ENCODE results near the gene FAM110D.

FAM110D gene

DNA sequence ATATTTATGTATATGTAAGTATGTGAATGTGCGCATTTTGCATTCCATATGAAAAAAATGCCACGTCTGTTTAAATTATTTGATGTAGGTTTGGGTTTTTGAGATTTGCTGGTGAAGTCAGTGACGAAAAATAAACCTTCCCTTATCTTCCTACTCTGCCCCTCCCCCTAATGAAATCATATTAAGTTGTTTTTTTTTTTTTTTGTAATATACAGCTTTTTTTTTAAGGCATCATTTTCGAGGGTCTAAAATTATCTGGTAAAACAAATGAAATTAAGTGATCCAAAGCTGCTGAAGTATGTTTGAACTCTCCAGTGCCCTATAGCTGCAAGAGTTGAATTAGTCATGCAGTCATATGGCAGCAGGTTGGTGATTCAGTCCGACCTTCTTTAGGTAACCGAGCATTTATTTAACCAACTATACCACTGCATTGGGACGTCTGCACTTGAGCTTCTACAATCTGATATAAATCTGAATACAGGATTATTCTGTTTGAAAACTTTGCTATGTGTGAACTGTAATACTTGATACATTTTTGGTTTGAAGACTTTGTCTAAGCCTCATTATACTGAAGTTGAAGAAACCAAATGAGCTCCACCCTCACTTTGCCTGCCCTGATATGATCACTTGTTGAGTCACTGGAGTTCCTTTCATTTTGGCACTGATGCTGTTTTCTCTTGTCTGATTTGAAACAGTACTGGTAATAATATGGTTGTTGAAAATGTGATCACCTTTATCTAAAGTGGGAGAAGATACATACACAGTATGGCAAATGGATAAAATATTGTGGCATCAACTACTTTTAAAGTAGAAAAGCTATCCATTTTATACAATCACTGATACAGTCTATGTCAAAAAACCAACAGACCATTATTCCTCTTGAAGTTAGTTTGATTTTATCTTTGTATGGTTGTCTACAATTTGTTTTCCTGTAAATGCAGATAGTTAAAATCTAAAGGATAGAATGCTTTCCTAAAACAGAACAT lies 35.6 kb upstream of the FAM110D start:
- WGBS, result 72% methylated on average over 6 of the region's 7 CpGs
- H3K27ac ChIP-seq (ENCODE audit: low read depth, low read length), result no peak overlapping the region
- no peak overlapping the region for H3K9ac ChIP-seq (ENCODE audit: low read depth, low read length)
- H3K9me3 ChIP-seq (ENCODE audit: insufficient read depth, low read depth, low read length), result no peaks in the 10 kb centered on the region
- no peak overlapping the region for H3K4me3 ChIP-seq (ENCODE audit: low read length)
- H3K27me3 ChIP-seq (ENCODE audit: insufficient read depth, low read length), result no peaks in the 10 kb centered on the region
- H3K36me3 ChIP-seq (ENCODE audit: insufficient read depth, low read length), result peaks cover 12% of the 10 kb centered on the region
- peaks cover 12% of the 10 kb centered on the region for H3K4me1 ChIP-seq (ENCODE audit: insufficient read depth, low read length)

GRCh38 chr1:26124418-26125331 lies 34.2 kb upstream of the FAM110D start:
- Histone ChIP-seq H3K4me1 (ENCODE audit: insufficient read depth, low read length) (peaks cover 12% of the 10 kb centered on the region), H3K27me3 (ENCODE audit: insufficient read depth, low read length) (no peaks in the 10 kb centered on the region), H3K36me3 (ENCODE audit: insufficient read depth, low read length) (peaks cover 5% of the 10 kb centered on the region; the same call in 1 of the 2 replicates), H3K4me3 (ENCODE audit: low read length) (no peak overlapping the region), H3K9ac (ENCODE audit: low read depth, low read length) (no peak overlapping the region), H3K27ac (ENCODE audit: low read depth, low read length) (no peak overlapping the region), H3K9me3 (ENCODE audit: insufficient read depth, low read depth, low read length) (no peaks in the 10 kb centered on the region)
- 93% methylated on average over 3 of the region's 4 CpGs for WGBS

- peaks cover 4% of the 10 kb centered on the region; the same call in 1 of the 2 replicates for H3K36me3 ChIP-seq (ENCODE audit: insufficient read depth, low read length)
- no peaks in the 10 kb centered on the region for H3K9me3 ChIP-seq (ENCODE audit: insufficient read depth, low read depth, low read length)
- no peak overlapping the region for H3K27ac ChIP-seq (ENCODE audit: low read depth, low read length)
- H3K4me1 ChIP-seq (ENCODE audit: insufficient read depth, low read length), result peaks cover 12% of the 10 kb centered on the region
- no peaks in the 10 kb centered on the region for H3K27me3 ChIP-seq (ENCODE audit: insufficient read depth, low read length)
- no peak overlapping the region for H3K4me3 ChIP-seq (ENCODE audit: low read length)
- H3K9ac ChIP-seq (ENCODE audit: low read depth, low read length), result no peak overlapping the region
Measured at GRCh38 chr1:26125382-26125781, 33.5 kb upstream of the FAM110D start.

- no peak overlapping the region for H3K27ac ChIP-seq (ENCODE audit: low read depth, low read length)
- no peak overlapping the region for H3K4me3 ChIP-seq (ENCODE audit: low read length)
- WGBS, result 100% methylated on average over 1 of the region's 1 CpG
- peaks cover 12% of the 10 kb centered on the region for H3K4me1 ChIP-seq (ENCODE audit: insufficient read depth, low read length)
- H3K9me3 ChIP-seq (ENCODE audit: insufficient read depth, low read depth, low read length), result no peaks in the 10 kb centered on the region
- H3K36me3 ChIP-seq (ENCODE audit: insufficient read depth, low read length), result peaks cover 2% of the 10 kb centered on the region; the same call in 1 of the 2 replicates
- H3K27me3 ChIP-seq (ENCODE audit: insufficient read depth, low read length), result no peaks in the 10 kb centered on the region
- no peak overlapping the region for H3K9ac ChIP-seq (ENCODE audit: low read depth, low read length)
Measured at GRCh38 chr1:26125946-26126320, 32.9 kb upstream of the FAM110D start.

- H3K9ac ChIP-seq (ENCODE audit: low read depth, low read length), result no peak overlapping the region
- WGBS, result 80% methylated on average over 6 of the region's 9 CpGs
- no peak overlapping the region for H3K27ac ChIP-seq (ENCODE audit: low read depth, low read length)
- no peak overlapping the region for H3K4me3 ChIP-seq (ENCODE audit: low read length)
- no peaks in the 10 kb centered on the region for H3K27me3 ChIP-seq (ENCODE audit: insufficient read depth, low read length)
- H3K36me3 ChIP-seq (ENCODE audit: insufficient read depth, low read length), result peaks cover 2% of the 10 kb centered on the region; the same call in 1 of the 2 replicates
- no peaks in the 10 kb centered on the region for H3K9me3 ChIP-seq (ENCODE audit: insufficient read depth, low read depth, low read length)
- H3K4me1 ChIP-seq (ENCODE audit: insufficient read depth, low read length), result peaks cover 12% of the 10 kb centered on the region
Measured at GRCh38 chr1:26126321-26127084, 32.4 kb upstream of the FAM110D start.

DNA sequence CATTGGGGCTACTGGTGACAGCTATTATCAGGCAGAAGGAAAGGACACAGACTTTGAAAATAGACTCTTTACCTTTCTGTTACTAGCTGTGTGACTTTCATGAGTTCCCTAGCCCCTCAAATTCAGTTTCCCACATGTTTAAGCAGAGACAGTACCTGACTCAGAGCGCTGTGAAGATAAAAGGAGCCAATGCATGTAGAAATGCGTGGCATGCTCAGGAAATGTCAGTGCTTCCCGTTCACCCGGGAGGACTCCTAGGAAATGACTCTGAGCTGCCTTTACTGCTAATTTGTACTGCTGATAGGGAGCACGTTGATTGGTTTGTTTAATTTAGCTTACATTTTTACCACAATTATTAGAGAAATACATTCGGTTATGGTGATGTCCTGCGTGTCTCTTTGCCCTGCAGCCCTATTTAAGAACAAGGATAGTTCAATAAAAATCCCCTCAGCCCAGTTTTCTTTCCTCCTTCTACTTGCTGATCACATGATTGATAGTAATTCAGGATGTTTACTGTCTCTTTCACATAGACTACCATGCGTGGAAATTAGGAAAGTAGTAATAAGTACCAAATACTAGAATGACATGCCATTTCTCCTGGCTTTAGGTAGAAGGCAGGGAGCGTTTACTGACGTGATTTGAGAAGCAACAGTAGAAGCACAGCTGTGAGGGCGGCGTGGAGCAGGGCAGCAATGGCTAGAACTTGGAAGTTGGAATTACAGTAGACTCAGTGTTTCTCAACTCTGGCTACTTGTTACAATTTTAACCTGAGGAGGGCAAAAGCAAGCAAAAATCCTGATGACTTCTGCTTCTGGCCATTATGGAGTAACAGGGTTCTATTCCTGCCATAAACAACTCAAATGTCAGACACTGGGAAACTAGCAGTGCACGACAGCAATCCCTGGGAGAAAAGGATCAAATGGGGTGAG lies 31.4 kb upstream of the FAM110D start:
- H3K27me3 ChIP-seq (ENCODE audit: insufficient read depth, low read length), result no peaks in the 10 kb centered on the region
- H3K36me3 ChIP-seq (ENCODE audit: insufficient read depth, low read length), result 0 out of 2 replicates have a peak, but pooled peaks cover 2% of the 10 kb centered on the region
- no peak overlapping the region for H3K9ac ChIP-seq (ENCODE audit: low read depth, low read length)
- no peaks in the 10 kb centered on the region for H3K9me3 ChIP-seq (ENCODE audit: insufficient read depth, low read depth, low read length)
- H3K27ac ChIP-seq (ENCODE audit: low read depth, low read length), result no peak overlapping the region
- no peak overlapping the region for H3K4me3 ChIP-seq (ENCODE audit: low read length)
- H3K4me1 ChIP-seq (ENCODE audit: insufficient read depth, low read length), result peaks cover 12% of the 10 kb centered on the region
- 72% methylated on average over 12 of the region's 13 CpGs for WGBS

DNA sequence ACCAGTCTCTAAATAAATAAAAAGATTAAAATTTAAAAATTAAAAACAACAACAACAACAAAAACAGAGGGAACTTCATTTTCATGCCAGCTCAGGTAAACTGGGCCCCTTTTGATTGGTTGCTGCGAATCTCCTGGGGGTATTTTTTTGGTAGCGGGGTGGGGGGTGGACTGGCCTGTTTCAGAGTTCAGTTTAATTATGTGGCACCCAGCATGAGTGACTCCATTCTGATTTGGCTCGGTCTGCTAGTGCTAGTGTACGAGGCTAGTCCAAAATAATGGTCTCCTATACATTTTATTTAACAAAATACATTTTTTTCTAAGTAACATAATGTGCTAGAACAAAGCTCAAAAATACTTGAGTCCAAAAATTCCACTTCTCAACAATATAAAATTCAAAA lies 29.1 kb upstream of the FAM110D start:
- Histone ChIP-seq H3K36me3 (ENCODE audit: insufficient read depth, low read length) (no peaks in the 10 kb centered on the region), H3K4me1 (ENCODE audit: insufficient read depth, low read length) (peaks cover 12% of the 10 kb centered on the region), H3K27ac (ENCODE audit: low read depth, low read length) (no peak overlapping the region), H3K27me3 (ENCODE audit: insufficient read depth, low read length) (no peaks in the 10 kb centered on the region), H3K9me3 (ENCODE audit: insufficient read depth, low read depth, low read length) (no peaks in the 10 kb centered on the region), H3K4me3 (ENCODE audit: low read length) (no peak overlapping the region), H3K9ac (ENCODE audit: low read depth, low read length) (no peak overlapping the region)
- WGBS, result 91% methylated on average over 4 of the region's 4 CpGs

DNA sequence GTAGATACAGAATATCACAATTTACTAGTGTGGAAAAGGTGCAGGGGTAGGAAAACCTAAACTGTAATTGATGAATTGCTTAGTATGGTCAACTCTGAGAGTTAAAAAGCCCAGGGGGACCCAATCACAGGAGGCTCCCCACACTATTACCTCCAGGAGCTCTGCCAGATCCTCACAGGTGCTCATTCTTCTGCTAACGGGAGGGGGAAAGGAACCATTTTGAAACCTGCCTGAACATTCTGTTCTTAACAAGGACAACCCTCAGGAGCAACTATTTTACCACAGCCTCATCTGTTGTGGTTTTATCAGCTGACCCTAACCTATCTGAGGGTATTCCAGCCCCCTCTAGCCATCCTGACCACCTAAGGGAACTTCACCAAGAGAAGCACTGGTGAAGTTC lies 28.2 kb upstream of the FAM110D start:
- 76% methylated on average over 1 of the region's 1 CpG for WGBS

GRCh38 chr1:26132128-26132833 lies 26.6 kb upstream of the FAM110D start:
- Histone ChIP-seq H3K36me3 (ENCODE audit: insufficient read depth, low read length) (no peaks in the 10 kb centered on the region), H3K27me3 (ENCODE audit: insufficient read depth, low read length) (no peaks in the 10 kb centered on the region), H3K4me1 (ENCODE audit: insufficient read depth, low read length) (peaks cover 4% of the 10 kb centered on the region; the same call in 1 of the 2 replicates), H3K9ac (ENCODE audit: low read depth, low read length) (no peak overlapping the region), H3K9me3 (ENCODE audit: insufficient read depth, low read depth, low read length) (no peaks in the 10 kb centered on the region), H3K27ac (ENCODE audit: low read depth, low read length) (no peak overlapping the region), H3K4me3 (ENCODE audit: low read length) (no peak overlapping the region)
- 80% methylated on average over 4 of the region's 5 CpGs for WGBS

More for the DNA sequence above, 28.2 kb upstream of the FAM110D start:
- H3K9ac ChIP-seq (ENCODE audit: low read depth, low read length), result no peak overlapping the region
- H3K4me3 ChIP-seq (ENCODE audit: low read length), result no peak overlapping the region
- H3K27me3 ChIP-seq (ENCODE audit: insufficient read depth, low read length), result no peaks in the 10 kb centered on the region
- no peak overlapping the region for H3K27ac ChIP-seq (ENCODE audit: low read depth, low read length)
- peaks cover 12% of the 10 kb centered on the region for H3K4me1 ChIP-seq (ENCODE audit: insufficient read depth, low read length)
- H3K9me3 ChIP-seq (ENCODE audit: insufficient read depth, low read depth, low read length), result no peaks in the 10 kb centered on the region
- H3K36me3 ChIP-seq (ENCODE audit: insufficient read depth, low read length), result no peaks in the 10 kb centered on the region

All from HUES64 (cell line).